8988T (cell line): ENCODE data around the gene TUBB6.

Source experiments
- DNase-seq: peaks from one replicate; pipeline ENCODE4 v3.0.0; 2011

The TUBB6 gene

DNA sequence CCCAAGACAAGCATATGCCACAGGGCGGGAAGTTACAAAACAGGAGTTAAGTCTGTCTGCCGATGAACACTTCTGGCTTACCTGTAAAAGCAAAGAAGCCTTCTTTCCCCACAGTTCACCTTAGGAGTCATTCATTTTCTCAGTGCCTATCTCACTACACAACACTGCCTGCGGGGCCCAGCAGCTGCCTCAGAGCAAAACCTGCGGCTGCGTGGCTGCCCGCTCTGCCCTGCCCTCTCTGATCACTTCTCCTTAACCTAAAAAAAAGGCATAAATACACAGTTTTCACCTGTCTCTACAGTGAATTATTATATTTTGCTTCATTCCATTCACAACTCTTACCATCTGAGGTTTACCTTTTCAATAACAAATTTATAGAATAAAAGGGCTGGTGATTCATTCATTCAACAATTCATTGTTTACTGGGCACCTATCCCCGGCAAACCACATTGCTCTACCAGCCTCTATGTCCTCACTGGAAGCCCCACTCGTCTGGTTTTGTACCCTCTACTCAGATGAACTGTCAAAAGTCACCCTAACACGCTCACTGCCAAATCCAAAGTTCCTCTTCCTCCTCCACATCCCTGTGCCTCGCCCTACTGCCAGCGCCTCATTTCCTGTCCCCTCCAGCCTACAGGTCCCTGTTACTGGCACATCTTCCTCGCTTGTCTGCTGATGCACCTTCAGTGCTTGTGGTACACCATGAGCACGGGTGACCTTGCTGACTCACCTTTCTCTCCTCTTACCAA, 37.6 kb downstream of the TUBB6 start:
- DNase-seq: no peak

DNA sequence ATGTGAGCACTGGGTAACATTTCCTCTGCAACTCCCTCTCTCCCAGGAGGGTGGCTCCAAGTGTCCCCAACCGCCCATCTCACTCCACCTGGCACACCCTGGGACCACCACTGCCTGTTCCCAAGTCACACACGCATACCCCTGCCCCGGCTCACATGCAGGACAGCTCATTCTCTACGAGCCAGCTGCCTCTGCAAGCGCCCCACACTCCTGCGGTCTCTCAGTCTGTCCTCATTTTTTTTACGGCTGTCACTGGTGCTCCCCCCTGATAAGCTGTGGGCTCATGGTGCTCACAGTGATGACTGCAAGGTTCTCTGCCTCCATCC, 38.2 kb downstream of the TUBB6 start:
- no peak for DNase-seq

DNA sequence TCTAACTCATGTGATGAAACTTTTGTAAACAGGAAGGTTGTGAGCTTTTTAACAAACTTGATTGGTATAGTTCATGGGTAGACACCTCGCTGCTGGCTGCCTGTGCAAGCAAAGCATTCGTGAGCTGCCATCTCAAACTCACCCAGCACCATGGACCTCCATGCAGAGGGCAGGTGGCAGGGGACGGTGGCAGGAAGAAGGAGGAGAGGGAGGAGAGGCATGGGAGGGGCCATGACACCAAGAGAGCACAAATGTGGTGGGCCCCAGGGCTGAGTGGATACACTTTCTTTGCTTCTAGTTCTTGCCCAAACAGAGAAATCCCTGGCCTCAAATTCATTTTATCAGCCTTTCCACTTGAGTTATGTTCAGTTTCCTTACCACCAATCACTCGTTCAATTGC, 39.9 kb downstream of the TUBB6 start:
- no peak for DNase-seq

DNA sequence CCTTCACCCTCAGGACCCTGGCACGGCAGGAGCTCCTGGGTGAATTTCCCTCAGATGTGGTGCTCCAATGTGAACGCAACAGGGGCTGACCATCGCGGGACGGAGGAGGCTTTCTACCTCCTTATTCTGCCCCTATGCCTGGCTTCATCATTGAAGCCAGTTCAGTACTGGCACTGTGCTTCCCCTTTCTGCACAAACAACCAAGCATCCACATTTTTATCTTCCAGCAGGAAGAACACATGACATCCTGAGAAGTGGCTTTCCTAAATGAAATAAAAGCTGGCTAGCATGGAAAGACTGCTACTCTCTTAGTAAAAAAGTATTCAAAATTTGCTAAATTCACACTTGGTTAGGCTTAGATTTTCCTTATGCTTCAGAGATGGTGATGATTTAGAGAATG, 44.1 kb downstream of the TUBB6 start:
- no peak for DNase-seq

DNA sequence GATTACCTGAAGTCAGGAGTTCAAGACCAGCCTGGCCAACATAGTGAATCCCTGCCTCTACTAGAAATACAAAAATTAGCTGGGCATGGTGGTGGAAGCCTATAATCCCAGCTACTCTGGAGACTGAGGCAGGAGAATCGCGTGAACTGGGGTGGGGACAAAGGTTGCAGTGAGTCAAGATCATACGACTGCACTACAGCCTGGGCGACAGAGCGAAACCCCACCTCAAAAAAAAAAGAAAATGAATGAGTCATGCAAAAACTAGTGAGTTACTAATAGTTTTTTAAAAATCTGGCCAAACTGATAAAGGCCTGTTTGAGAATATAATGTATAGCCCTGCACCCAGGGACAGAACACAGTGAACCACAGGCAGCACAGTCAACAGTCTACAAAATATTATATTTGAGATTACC, 51.5 kb downstream of the TUBB6 start:
- DNase-seq: no peak

DNA sequence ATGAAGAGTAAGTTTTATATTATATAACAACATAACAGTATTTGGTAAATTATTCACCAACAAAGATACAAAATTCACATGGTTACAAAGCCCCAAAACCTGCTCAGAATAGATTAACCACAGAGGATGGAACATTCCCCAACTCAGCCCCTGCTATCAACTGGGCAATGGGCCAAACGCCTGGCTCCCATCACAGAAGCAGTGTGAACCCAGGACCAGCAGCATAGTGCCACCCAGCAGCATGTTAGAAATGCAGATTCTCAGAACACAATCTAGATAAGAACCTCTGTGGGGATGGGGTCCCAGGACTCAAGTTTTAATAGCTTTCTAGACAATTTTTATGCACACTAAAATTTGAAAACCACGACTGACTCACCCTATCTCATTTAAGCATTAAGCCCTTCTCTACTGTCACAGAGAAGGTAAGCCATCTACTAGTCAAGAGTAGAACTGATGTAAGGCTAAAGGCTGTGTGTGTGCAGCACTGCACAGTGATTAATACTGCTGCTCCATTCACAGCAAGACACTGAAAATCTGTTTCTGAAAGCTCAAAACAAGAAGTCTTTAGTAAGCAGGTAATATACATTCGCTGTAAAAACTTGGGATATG, 53.8 kb downstream of the TUBB6 start:
- DNase-seq: no peak

DNA sequence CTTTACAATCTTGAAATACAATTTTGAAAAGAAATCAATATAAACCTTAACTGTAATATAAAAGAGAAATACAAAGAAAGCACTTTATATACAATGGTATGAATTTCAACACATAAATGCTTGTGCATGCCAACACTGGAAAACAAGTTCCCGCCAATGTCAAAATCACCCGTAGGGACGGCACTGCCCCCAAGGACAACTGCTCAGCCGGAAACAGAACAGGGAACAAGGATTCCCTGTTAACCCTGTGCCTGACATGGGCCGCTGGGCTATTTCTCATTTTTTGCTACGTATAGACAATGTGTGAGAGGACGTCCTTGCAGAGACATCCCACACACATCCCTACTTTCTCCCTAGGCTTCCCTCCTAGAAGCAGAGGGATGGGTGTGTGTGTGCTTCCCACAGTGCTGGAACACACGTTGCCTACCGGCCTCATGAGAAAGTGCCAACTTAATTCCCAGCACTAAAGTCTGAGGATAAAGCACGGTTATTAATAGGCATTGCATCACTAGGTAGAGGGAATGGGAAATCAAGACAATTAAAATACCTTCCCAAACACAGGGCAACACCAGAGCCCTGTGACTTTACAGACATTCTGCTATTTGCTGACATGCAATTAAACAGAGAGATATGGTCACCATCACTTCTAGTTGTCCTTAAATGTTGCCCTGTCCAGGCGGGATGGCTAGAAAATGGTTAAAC, 54.6 kb downstream of the TUBB6 start:
- DNase-seq: no peak

DNA sequence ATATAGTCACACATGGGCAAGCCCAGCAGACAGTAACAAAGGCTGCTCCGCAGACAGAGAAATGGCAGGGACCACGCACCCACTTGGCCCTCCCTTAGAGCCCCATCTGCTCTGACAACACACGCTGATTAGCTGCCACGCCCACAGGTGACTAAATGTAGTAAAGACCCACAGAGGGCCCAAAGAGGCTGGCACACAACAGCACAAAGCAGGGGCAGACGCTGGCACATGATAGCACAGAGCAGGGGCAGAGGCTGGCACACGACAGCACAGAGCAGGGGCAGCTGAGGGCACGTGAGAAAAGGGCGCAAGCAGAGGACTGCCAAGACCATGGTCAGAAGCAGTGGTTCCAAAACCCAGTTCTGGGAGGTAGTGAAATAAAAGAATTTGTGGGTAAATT, 58.3 kb downstream of the TUBB6 start:
- no peak for DNase-seq

DNA sequence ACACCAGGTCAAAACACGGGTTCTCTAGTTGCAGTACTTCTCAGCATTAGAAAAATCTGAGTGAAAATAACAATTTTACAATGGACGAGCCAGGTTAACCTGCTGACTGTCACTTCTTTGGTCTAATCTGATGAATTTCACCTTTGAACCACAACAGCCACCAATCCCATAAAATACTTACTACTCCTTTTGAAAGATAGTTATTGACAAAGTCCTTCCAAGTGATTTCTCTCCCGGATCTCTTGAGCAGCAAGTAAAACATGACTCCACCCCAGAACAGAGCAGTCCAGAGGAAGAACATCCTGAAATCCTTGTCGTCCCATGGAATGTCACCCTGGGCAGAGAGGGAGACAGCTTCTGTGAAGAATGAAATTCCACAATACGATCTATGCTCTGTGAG, 58.7 kb downstream of the TUBB6 start:
- DNase-seq: no peak

GRCh38 chr18:12369211-12369610, 61.2 kb downstream of the TUBB6 start:
- no peak for DNase-seq

GRCh38 chr18:12371590-12371989, 63.5 kb downstream of the TUBB6 start:
- no peak for DNase-seq

GRCh38 chr18:12372406-12372805, 64.4 kb downstream of the TUBB6 start:
- DNase-seq: no peak

GRCh38 chr18:12373116-12373770, 65.2 kb downstream of the TUBB6 start:
- DNase-seq: no peak

GRCh38 chr18:12373771-12374116, 65.7 kb downstream of the TUBB6 start:
- DNase-seq: no peak

GRCh38 chr18:12374401-12374800, 66.4 kb downstream of the TUBB6 start:
- DNase-seq: no peak
